ENCODE data around the gene CCDC112.

CCDC112 gene

DNA sequence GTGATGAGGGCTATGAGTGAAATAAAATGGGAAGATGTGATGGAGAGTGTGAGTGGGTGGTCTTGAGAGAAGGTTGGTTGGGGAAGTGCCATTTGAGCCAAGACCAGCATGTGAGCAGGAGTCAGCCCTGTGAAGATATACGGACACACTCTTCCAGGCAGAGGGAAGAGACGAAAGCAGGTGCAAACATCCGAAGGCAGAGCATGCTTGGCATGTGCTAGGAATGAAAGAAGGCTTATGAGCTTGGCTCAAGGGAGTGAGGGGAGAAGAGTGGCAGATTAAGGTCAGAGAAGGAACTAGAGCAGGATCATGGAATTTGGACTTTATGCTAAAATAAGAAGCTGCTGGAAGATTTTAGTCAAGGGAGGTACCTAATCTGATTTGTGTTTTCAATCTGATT lies 23.6 kb upstream of the CCDC112 start:
- Histone ChIP-seq H3K36me3 (ENCODE audit: insufficient read depth, low read length) (no peaks in the 10 kb centered on the region), H3F3A (ENCODE audit: insufficient read depth, low read length) (no peaks in the 10 kb centered on the region), H3K9me2 (ENCODE audit: low read depth, low read length) (no peaks in the 10 kb centered on the region), H3K79me2 (ENCODE audit: insufficient read depth, low read length) (no peaks in the 10 kb centered on the region), H2AFZ (ENCODE audit: low read length) (no peak overlapping the region), H4K20me1 (ENCODE audit: insufficient read depth, low read length) (no peaks in the 10 kb centered on the region), H3K4me3 (ENCODE audit: low read depth, low read length, poor library complexity, severe bottlenecking) (no peak overlapping the region), H3K4me2 (ENCODE audit: low read length) (no peak overlapping the region), H3K9me3 (ENCODE audit: low read length) (no peaks in the 10 kb centered on the region), H3K4me1 (ENCODE audit: insufficient read depth, low read length, severe bottlenecking) (no peaks in the 10 kb centered on the region), H3K27me3 (ENCODE audit: insufficient read depth, low read length) (no peaks in the 10 kb centered on the region), H3K9ac (ENCODE audit: low read length) (no peak overlapping the region), H3K27ac (ENCODE audit: low read depth, low read length, poor library complexity, severe bottlenecking) (no peak overlapping the region)
- TF ChIP-seq, protein P1, sequence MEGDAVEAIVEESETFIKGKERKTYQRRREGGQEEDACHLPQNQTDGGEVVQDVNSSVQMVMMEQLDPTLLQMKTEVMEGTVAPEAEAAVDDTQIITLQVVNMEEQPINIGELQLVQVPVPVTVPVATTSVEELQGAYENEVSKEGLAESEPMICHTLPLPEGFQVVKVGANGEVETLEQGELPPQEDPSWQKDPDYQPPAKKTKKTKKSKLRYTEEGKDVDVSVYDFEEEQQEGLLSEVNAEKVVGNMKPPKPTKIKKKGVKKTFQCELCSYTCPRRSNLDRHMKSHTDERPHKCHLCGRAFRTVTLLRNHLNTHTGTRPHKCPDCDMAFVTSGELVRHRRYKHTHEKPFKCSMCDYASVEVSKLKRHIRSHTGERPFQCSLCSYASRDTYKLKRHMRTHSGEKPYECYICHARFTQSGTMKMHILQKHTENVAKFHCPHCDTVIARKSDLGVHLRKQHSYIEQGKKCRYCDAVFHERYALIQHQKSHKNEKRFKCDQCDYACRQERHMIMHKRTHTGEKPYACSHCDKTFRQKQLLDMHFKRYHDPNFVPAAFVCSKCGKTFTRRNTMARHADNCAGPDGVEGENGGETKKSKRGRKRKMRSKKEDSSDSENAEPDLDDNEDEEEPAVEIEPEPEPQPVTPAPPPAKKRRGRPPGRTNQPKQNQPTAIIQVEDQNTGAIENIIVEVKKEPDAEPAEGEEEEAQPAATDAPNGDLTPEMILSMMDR (IDR thresholded peaks at IDR 0.05; ENCODE audit: low read length), result no peak
- TF ChIP-seq EZH2 (IDR thresholded peaks at IDR 0.05; ENCODE audit: borderline replicate concordance, low read length), result no peak

DNA sequence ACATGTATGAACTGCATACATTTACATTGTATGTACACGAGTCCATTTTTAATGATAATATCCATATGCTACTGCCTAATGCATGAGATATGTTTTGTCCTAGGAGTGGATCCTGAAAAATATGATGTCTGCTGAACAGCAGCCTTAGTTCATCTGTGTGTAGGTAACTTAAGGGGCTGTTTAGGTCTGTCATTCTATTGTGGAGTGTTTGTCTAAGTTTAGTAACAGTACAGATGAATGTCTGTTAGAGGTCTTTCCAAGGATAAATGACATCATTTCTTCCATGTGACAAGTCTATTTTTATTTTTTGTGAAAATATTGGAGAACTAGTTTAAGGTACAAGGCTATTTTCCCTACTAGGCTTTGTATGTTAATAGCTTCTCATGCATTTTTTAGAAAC lies 22.6 kb upstream of the CCDC112 start:
- no peaks in the 10 kb centered on the region for H4K20me1 ChIP-seq (ENCODE audit: insufficient read depth, low read length)
- no peaks in the 10 kb centered on the region for H3K27me3 ChIP-seq (ENCODE audit: insufficient read depth, low read length)
- no peak overlapping the region for H2AFZ ChIP-seq (ENCODE audit: low read length)
- no peaks in the 10 kb centered on the region for H3F3A ChIP-seq (ENCODE audit: insufficient read depth, low read length)
- H3K9ac ChIP-seq (ENCODE audit: low read length), result no peak overlapping the region
- H3K36me3 ChIP-seq (ENCODE audit: insufficient read depth, low read length), result no peaks in the 10 kb centered on the region
- TF ChIP-seq, protein P1 (IDR thresholded peaks at IDR 0.05; ENCODE audit: low read length), result no peak
- TF ChIP-seq EZH2 (IDR thresholded peaks at IDR 0.05; ENCODE audit: borderline replicate concordance, low read length), result no peak
- H3K9me2 ChIP-seq (ENCODE audit: low read depth, low read length), result no peaks in the 10 kb centered on the region
- H3K4me3 ChIP-seq (ENCODE audit: low read depth, low read length, poor library complexity, severe bottlenecking), result no peak overlapping the region
- no peak overlapping the region for H3K4me2 ChIP-seq (ENCODE audit: low read length)
- H3K9me3 ChIP-seq (ENCODE audit: low read length), result no peaks in the 10 kb centered on the region
- H3K79me2 ChIP-seq (ENCODE audit: insufficient read depth, low read length), result no peaks in the 10 kb centered on the region
- H3K4me1 ChIP-seq (ENCODE audit: insufficient read depth, low read length, severe bottlenecking), result no peaks in the 10 kb centered on the region
- H3K27ac ChIP-seq (ENCODE audit: low read depth, low read length, poor library complexity, severe bottlenecking), result no peak overlapping the region

DNA sequence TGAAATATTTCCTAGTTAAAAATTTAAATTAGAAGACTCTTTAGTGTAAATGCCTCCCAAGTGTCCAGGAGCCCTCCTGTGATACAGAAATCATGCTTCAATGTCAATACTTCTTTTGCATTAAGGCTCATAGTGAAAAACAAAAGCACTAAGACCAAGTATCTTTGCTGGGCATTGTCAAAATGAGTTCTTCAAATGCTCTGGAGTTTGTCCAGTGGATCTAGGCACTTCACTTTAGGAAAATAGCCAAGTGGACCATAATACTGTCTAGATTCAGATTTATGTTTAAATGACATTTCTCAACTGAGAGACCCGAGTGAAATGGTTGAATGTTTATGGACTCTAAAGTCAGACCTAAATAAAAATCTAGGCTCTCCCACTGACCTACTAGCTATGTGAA lies 21.3 kb upstream of the CCDC112 start:
- no peaks in the 10 kb centered on the region for H3K4me1 ChIP-seq (ENCODE audit: insufficient read depth, low read length, severe bottlenecking)
- no peaks in the 10 kb centered on the region for H4K20me1 ChIP-seq (ENCODE audit: insufficient read depth, low read length)
- H3K27me3 ChIP-seq (ENCODE audit: insufficient read depth, low read length), result no peaks in the 10 kb centered on the region
- no peaks in the 10 kb centered on the region for H3K9me3 ChIP-seq (ENCODE audit: low read length)
- H3K4me3 ChIP-seq (ENCODE audit: low read depth, low read length, poor library complexity, severe bottlenecking), result no peak overlapping the region
- H3K36me3 ChIP-seq (ENCODE audit: insufficient read depth, low read length), result no peaks in the 10 kb centered on the region
- no peak overlapping the region for H3K27ac ChIP-seq (ENCODE audit: low read depth, low read length, poor library complexity, severe bottlenecking)
- TF ChIP-seq, protein P1 (IDR thresholded peaks at IDR 0.05; ENCODE audit: low read length), result no peak
- no peaks in the 10 kb centered on the region for H3K9me2 ChIP-seq (ENCODE audit: low read depth, low read length)
- no peaks in the 10 kb centered on the region for H3F3A ChIP-seq (ENCODE audit: insufficient read depth, low read length)
- H3K79me2 ChIP-seq (ENCODE audit: insufficient read depth, low read length), result no peaks in the 10 kb centered on the region
- no peak overlapping the region for H3K4me2 ChIP-seq (ENCODE audit: low read length)
- no peak overlapping the region for H2AFZ ChIP-seq (ENCODE audit: low read length)
- H3K9ac ChIP-seq (ENCODE audit: low read length), result no peak overlapping the region
